Endothelial cell of umbilical vein (primary cell): Measurements from ENCODE around the gene PRDM2. TPM values are rescaled to one million over a fixed set of nuclear protein-coding genes. Genes with fewer than 3 reads are reported as not detected.

Source experiments
- BruUV-seq: library from RNA; stranded (reverse); fragments of 400-500 nt; replicated peaks from 2 replicates; lab custom pipeline; 2021; lab: Mats Ljungman, UMichigan
- CTCF ChIA-PET: fragments of 300-600, 350-600 bp; sonication (Branson Sonifier 250); formaldehyde crosslinking; loops from one replicate; lab custom pipeline; 2021; ENCODE audit warnings: antibody characterized with exemption, inconsistent platforms; lab: Charles Lee
- POLR2A ChIA-PET: fragments of 300-600, 350-600 bp; sonication (Branson Sonifier 250); formaldehyde crosslinking; loops from one replicate; lab custom pipeline; 2021; ENCODE audit warnings: antibody characterized with exemption, inconsistent platforms; lab: Charles Lee
- DNase-seq: peaks from one replicate; pipeline ENCODE4 v3.0.0-alpha.2; 2011; ENCODE audit warnings: low read depth, low spot score
- FAIRE-seq: peaks from 2 replicates; lab custom pipeline; 2011; peaks lifted over from hg19 to GRCh38; lab: Jason Lieb, UNC
- H2AFZ ChIP-seq: 2 replicates; pipeline ENCODE4 v1.6.0; 2012; ENCODE audit warnings: low read depth, low read length, control low read depth, inconsistent platforms
- H3K27ac ChIP-seq: 2 replicates; pipeline ENCODE4 v1.5.1; 2011; ENCODE audit warnings: low read depth, mild to moderate bottlenecking, control low read depth, low read length, moderate library complexity; ENCODE audit not compliant: insufficient read depth
- H3K27me3 ChIP-seq, 2 experiments: 2 replicates each; pipeline versions ENCODE4 v1.6.0 to v1.6.1; 2011; ENCODE audit warnings: low read length in 2 of 2, mixed read lengths in 1 of 2; ENCODE audit not compliant: control insufficient read depth in 2 of 2, insufficient read depth in 2 of 2
- H3K36me3 ChIP-seq, 2 experiments: 2 replicates in 1 of 2; 3 replicates in 1 of 2; pipeline ENCODE4 v1.5.1; 2011; ENCODE audit warnings: low read length in 2 of 2, mild to moderate bottlenecking in 1 of 2, moderate library complexity in 1 of 2; ENCODE audit not compliant: control insufficient read depth in 2 of 2, insufficient read depth in 2 of 2; ENCODE audit errors: extremely low read depth in 1 of 2
- H3K4me1 ChIP-seq: 3 replicates; pipeline ENCODE4 v1.5.1; 2011; ENCODE audit warnings: mild to moderate bottlenecking, low read length; ENCODE audit not compliant: control insufficient read depth, insufficient read depth; ENCODE audit errors: extremely low read depth
- H3K4me2 ChIP-seq: 2 replicates; pipeline ENCODE4 v1.6.1; 2011; ENCODE audit warnings: low read length, control low read depth, mixed read lengths; ENCODE audit not compliant: insufficient read depth
- H3K4me3 ChIP-seq, 3 experiments: fragments of 200-600 bp in 1 of 3; sonication (generic), shearing (Covaris generic) in 1 of 3; replicated peaks in 1 of 3; 2 replicates each; pipeline ENCODE4 v1.5.1; 2011 to 2016; ENCODE audit warnings: control low read depth in 3 of 3, low read length in 3 of 3, mild to moderate bottlenecking in 2 of 3, inconsistent platforms in 1 of 3, low read depth in 1 of 3, moderate library complexity in 1 of 3; ENCODE audit not compliant: insufficient read depth in 1 of 3
- H3K79me2 ChIP-seq: 2 replicates; pipeline ENCODE4 v1.6.0; 2012; ENCODE audit warnings: low read length, inconsistent platforms; ENCODE audit not compliant: control insufficient read depth, insufficient read depth
- H3K9ac ChIP-seq: replicated peaks from 2 replicates; pipeline ENCODE3; 2011; ENCODE audit warnings: low read length, control low read depth; ENCODE audit not compliant: insufficient read depth; ENCODE audit errors: extremely low read depth
- H3K9me1 ChIP-seq: replicated peaks from 3 replicates; pipeline ENCODE4 v1.6.0; 2011; ENCODE audit warnings: mild to moderate bottlenecking, low read length; ENCODE audit not compliant: control insufficient read depth, insufficient read depth; ENCODE audit errors: extremely low read depth
- H3K9me3 ChIP-seq: replicated peaks from 2 replicates; pipeline ENCODE4 v1.5.1; 2012; ENCODE audit warnings: low read length, inconsistent platforms; ENCODE audit not compliant: control insufficient read depth, insufficient read depth
- H4K20me1 ChIP-seq: replicated peaks from 2 replicates; pipeline ENCODE3; 2011; ENCODE audit warnings: mild to moderate bottlenecking, low read length; ENCODE audit not compliant: control insufficient read depth, insufficient read depth; ENCODE audit errors: extremely low read depth
- EZH2 ChIP-seq: IDR thresholded peaks from 2 replicates; pipeline ENCODE4 v1.6.1; 2012; ENCODE audit warnings: borderline replicate concordance, low read depth, mild to moderate bottlenecking, moderate library complexity, low read length, inconsistent platforms; ENCODE audit not compliant: severe bottlenecking
- FOS ChIP-seq: IDR thresholded peaks from 2 replicates; pipeline ENCODE4 v1.6.1; 2011; ENCODE audit warnings: mild to moderate bottlenecking, low read length, moderate library complexity, borderline replicate concordance; ENCODE audit not compliant: insufficient read depth
- GATA2 ChIP-seq: IDR thresholded peaks from 2 replicates; pipeline ENCODE4 v1.7.0; 2011; ENCODE audit warnings: low read depth, mild to moderate bottlenecking, moderate library complexity, mixed read lengths, low read length; ENCODE audit not compliant: insufficient read length, insufficient read depth
- JUN ChIP-seq: IDR thresholded peaks from 2 replicates; pipeline ENCODE4 v1.6.1; 2011; ENCODE audit warnings: borderline replicate concordance, low read depth; ENCODE audit not compliant: insufficient read length, insufficient read depth
- MYC ChIP-seq: IDR thresholded peaks from one replicate; pipeline ENCODE4 v1.6.1; 2011; ENCODE audit warnings: mild to moderate bottlenecking, low read depth, low read length
- POLR2A ChIP-seq: IDR thresholded peaks from 2 replicates; pipeline ENCODE4 v1.6.1; 2012; ENCODE audit warnings: low read depth, mild to moderate bottlenecking, control low read depth, low read length
- POLR2AphosphoS5 ChIP-seq: IDR thresholded peaks from 2 replicates; pipeline ENCODE4 v1.6.1; 2012; ENCODE audit warnings: low read depth, mild to moderate bottlenecking, control low read depth, low read length, moderate library complexity; ENCODE audit not compliant: insufficient read depth
- dilution Hi-C: fragments of 300-500 bp; cut with MboI; formaldehyde crosslinking; loops from one replicate; pipeline ENCODE4 v1.15.0; 2019; ENCODE audit warnings: low sequenced_read_pairs; ENCODE audit not compliant: extremely low pct_ligation_motif_present
- intact Hi-C: fragments of 100-400 bp; cut with micrococcal nuclease; formaldehyde crosslinking; loops from one replicate; pipeline ENCODE4 v1.10.0; 2022
- polyA plus RNA-seq, 4 experiments: library from polyadenylated mRNA; depleted of rRNA in 3 of 4; stranded (reverse) in 3 of 4; unstranded in 1 of 4; fragments of >200 nt; gene quantifications; 2 replicates each; pipeline versions ENCODE4 v1.2.1 to v1.2.3, GENCODE V29; 2011 to 2012; ENCODE audit warnings: missing spikeins in 1 of 4
- total RNA-seq: library from RNA; stranded (reverse); gene quantifications from 2 replicates; pipeline ENCODE4 v1.2.3, GENCODE V29; 2021
- TF ChIP-seq, protein P1 (sequence below), 2 donors: IDR thresholded peaks; 1 replicate in 1 of 2; 2 replicates in 1 of 2; pipeline ENCODE4 v1.5.1; 2011; ENCODE audit warnings: low read length in 2 of 2, mild to moderate bottlenecking in 2 of 2, moderate library complexity in 2 of 2, control low read depth in 1 of 2, inconsistent platforms in 1 of 2, low read depth in 1 of 2; ENCODE audit not compliant: insufficient read depth in 1 of 2; ENCODE audit errors: extremely low read depth in 1 of 2
- TF ChIP-seq, protein P2 (sequence below): IDR thresholded peaks from 2 replicates; pipeline ENCODE4 v1.6.1; 2011; ENCODE audit not compliant: insufficient read depth, insufficient read length

The PRDM2 gene
- total and polyA plus RNA-seq, 2 donors (not counting 3 experiments of a cell fraction or from before 2014, with no cell fraction given): 11.3 to 35.7 TPM

DNA sequence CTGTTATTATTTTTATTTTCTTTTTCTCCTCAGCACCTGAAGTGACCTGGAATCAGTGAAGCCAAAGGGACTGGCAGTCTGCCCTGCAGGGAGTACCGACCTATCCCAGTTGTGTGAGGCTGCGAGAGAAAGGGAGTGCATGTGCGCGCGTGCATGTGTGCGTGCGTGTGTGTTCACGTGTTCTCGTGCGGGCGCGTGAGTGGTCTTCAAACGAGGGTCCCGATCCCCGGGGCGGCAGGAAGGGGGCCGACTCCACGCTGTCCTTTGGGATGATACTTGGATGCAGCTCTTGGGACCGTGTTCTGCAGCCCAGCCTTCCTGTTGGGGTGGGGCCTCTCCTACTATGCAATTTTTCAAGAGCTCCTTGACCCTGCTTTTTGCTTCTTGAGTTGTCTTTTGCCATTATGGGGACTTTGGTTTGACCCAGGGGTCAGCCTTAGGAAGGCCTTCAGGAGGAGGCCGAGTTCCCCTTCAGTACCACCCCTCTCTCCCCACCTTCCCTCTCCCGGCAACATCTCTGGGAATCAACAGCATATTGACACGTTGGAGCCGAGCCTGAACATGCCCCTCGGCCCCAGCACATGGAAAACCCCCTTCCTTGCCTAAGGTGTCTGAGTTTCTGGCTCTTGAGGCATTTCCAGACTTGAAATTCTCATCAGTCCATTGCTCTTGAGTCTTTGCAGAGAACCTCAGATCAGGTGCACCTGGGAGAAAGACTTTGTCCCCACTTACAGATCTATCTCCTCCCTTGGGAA, 123.3 kb downstream of the PRDM2 start:
- Histone ChIP-seq H4K20me1 (no peaks in the 10 kb centered on the region), H3K4me2 (no peak overlapping the region), H3K27ac (no peak overlapping the region), H3K36me3 (no peaks in the 10 kb centered on the region), H3K9ac (no peak overlapping the region), H3K79me2 (no peaks in the 10 kb centered on the region), H2AFZ (no peak overlapping the region), H3K4me1 (no peaks in the 10 kb centered on the region), H3K9me1 (no peaks in the 10 kb centered on the region), H3K9me3 (no peaks in the 10 kb centered on the region), H3K4me3 (no peak overlapping the region), H3K27me3 (no peaks in the 10 kb centered on the region)
- DNase-seq: no peak
- CTCF ChIA-PET: no interaction called here
- no peak for FAIRE-seq
- BruUV-seq: no TSS peak
- intact Hi-C loops: no loop called here
- TF ChIP-seq, protein P1, sequence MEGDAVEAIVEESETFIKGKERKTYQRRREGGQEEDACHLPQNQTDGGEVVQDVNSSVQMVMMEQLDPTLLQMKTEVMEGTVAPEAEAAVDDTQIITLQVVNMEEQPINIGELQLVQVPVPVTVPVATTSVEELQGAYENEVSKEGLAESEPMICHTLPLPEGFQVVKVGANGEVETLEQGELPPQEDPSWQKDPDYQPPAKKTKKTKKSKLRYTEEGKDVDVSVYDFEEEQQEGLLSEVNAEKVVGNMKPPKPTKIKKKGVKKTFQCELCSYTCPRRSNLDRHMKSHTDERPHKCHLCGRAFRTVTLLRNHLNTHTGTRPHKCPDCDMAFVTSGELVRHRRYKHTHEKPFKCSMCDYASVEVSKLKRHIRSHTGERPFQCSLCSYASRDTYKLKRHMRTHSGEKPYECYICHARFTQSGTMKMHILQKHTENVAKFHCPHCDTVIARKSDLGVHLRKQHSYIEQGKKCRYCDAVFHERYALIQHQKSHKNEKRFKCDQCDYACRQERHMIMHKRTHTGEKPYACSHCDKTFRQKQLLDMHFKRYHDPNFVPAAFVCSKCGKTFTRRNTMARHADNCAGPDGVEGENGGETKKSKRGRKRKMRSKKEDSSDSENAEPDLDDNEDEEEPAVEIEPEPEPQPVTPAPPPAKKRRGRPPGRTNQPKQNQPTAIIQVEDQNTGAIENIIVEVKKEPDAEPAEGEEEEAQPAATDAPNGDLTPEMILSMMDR (IDR thresholded peaks at IDR 0.05; ENCODE audit: extremely low read depth in 1 of 2, insufficient read depth in 1 of 2, low read depth in 1 of 2, low read length in 2 of 2): no peak
- TF ChIP-seq FOS (no peak), MYC (no peak), GATA2 (no peak), JUN (no peak), POLR2A (no peak), EZH2 (no peak), POLR2AphosphoS5 (no peak)
- TF ChIP-seq, protein P2, sequence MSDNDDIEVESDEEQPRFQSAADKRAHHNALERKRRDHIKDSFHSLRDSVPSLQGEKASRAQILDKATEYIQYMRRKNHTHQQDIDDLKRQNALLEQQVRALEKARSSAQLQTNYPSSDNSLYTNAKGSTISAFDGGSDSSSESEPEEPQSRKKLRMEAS: no peak
- dilution Hi-C loops: no loop called here
- POLR2A ChIA-PET: no interaction called here
